Measurements from ENCODE around the gene MAP1LC3B.

Gene MAP1LC3B

GRCh38 chr16:87391950-87392820 is at the start of gene MAP1LC3B:
MAP1LC3B (plus strand) TSS chr16:87392336; CDS start chr16:87392428, 92 bp downstream.
- peak within 1 kb of the TSS; percentile 72 for H3K4me3 ChIP-seq (ENCODE audit: low read length)
- DNase-seq (ENCODE audit: low read depth) = peak; percentile 80
- no peak for TF ChIP-seq CTCF (conservative IDR thresholded peaks at IDR 0.05; ENCODE audit: low read depth, low read length)

GRCh38 chr16:87342504-87342903 is 49.6 kb upstream of the MAP1LC3B start:
- no peak for DNase-seq (ENCODE audit: low read depth)
- no peak overlapping the region for H3K4me3 ChIP-seq (ENCODE audit: low read length)
- no peak for TF ChIP-seq CTCF (conservative IDR thresholded peaks at IDR 0.05; ENCODE audit: low read depth, low read length)

GRCh38 chr16:87342978-87343752 is 49.0 kb upstream of the MAP1LC3B start:
- no peak for TF ChIP-seq CTCF (conservative IDR thresholded peaks at IDR 0.05; ENCODE audit: low read depth, low read length)
- DNase-seq (ENCODE audit: low read depth) = no peak
- no peak overlapping the region for H3K4me3 ChIP-seq (ENCODE audit: low read length)

GRCh38 chr16:87343753-87344050 is 48.4 kb upstream of the MAP1LC3B start:
- TF ChIP-seq CTCF (conservative IDR thresholded peaks at IDR 0.05; ENCODE audit: low read depth, low read length) = no peak
- H3K4me3 ChIP-seq (ENCODE audit: low read length) = no peak overlapping the region
- no peak for DNase-seq (ENCODE audit: low read depth)

- DNase-seq (ENCODE audit: low read depth) = no peak
- no peak for TF ChIP-seq CTCF (conservative IDR thresholded peaks at IDR 0.05; ENCODE audit: low read depth, low read length)
Measured at GRCh38 chr16:87344165-87344930, 47.8 kb upstream of the MAP1LC3B start.

GRCh38 chr16:87344931-87345631 is 47.1 kb upstream of the MAP1LC3B start:
- TF ChIP-seq CTCF (conservative IDR thresholded peaks at IDR 0.05; ENCODE audit: low read depth, low read length) = no peak
- DNase-seq (ENCODE audit: low read depth) = no peak
- no peak overlapping the region for H3K4me3 ChIP-seq (ENCODE audit: low read length)

More at GRCh38 chr16:87344165-87344930, 47.8 kb upstream of the MAP1LC3B start:
- no peak overlapping the region for H3K4me3 ChIP-seq (ENCODE audit: low read length)
